ENCODE data around the gene GNG12. TPM values are rescaled to one million over a fixed set of nuclear protein-coding genes. Genes with fewer than 3 reads are reported as not detected.

Gene GNG12
- not detected for polyA plus RNA-seq (2012; ENCODE audit: low read depth, missing spikeins)

DNA sequence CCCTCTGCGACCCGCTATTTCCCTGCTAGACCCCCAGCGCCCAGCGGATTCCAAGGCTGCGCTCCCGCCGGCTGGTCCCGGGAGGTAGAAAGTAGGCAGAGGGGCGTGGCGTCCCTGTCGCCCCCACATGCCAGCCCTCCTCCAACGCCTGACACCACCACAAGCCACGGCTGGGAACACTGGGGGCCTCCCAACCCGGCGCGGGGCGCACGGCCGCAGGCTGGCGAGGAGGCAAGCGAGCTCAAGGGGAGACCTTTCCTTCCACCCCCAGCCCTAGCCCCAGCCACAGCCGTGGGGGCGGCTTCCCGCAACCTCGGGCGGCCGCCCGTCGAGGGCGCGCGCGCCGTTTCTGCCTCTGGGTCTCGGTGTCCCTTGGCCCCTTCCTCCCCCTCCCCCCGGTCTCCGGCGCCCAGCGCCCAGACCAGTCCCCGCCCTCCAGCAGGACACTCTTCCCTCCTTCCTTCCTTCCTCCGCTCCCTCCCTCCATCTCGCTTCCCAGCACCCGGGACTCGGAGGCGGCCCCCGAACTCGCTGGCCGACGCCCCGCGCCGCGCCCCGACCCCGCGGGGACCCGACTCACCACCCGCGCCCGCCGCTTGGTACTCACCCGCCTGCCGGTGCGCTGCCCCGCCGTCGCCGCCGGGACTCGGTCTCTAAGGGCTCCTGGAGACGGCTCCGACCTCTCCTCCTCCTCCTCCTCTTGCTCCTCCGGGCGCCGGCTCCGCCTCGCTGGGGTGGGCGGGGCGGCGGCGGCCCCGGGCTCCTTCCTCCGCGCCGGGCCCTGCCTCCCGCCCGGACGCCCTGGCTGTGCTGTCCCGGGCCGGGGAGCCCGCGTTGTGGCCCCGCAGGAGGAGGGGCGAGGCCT lies at the start of gene GNG12:
Gene GNG12, minus strand, starts transcription at position 731 of the 865 bp plus-strand sequence. CDS start 125,781 bp downstream, outside the sequence.
- DNase-seq (ENCODE audit: insufficient read length, low spot score) (peak; percentile 37), FAIRE-seq (no peak)
- TF ChIP-seq POU2F2 (IDR thresholded peaks at IDR 0.05; ENCODE audit: low read depth, low read length) (no peak), POLR2A (IDR thresholded peaks at IDR 0.05; ENCODE audit: low read depth, low read length) (no peak), PAX5 (IDR thresholded peaks at IDR 0.05; ENCODE audit: insufficient read depth, low read length, severe bottlenecking) (no peak), TAF1 (IDR thresholded peaks at IDR 0.05; ENCODE audit: low read depth, low read length) (no peak), SPI1 (IDR thresholded peaks at IDR 0.05; ENCODE audit: low read depth, low read length) (no peak), POLR2AphosphoS5 (IDR thresholded peaks at IDR 0.05; ENCODE audit: low read depth, low read length) (no peak)

- TF ChIP-seq SPI1 (IDR thresholded peaks at IDR 0.05; ENCODE audit: low read depth, low read length) (no peak), POLR2AphosphoS5 (IDR thresholded peaks at IDR 0.05; ENCODE audit: low read depth, low read length) (no peak), POU2F2 (IDR thresholded peaks at IDR 0.05; ENCODE audit: low read depth, low read length) (no peak), POLR2A (IDR thresholded peaks at IDR 0.05; ENCODE audit: low read depth, low read length) (no peak)
- DNase-seq (ENCODE audit: insufficient read length, low spot score) (no peak), FAIRE-seq (no peak)
Measured at GRCh38 chr1:67882196-67882958, 49.1 kb upstream of the GNG12 start.

DNA sequence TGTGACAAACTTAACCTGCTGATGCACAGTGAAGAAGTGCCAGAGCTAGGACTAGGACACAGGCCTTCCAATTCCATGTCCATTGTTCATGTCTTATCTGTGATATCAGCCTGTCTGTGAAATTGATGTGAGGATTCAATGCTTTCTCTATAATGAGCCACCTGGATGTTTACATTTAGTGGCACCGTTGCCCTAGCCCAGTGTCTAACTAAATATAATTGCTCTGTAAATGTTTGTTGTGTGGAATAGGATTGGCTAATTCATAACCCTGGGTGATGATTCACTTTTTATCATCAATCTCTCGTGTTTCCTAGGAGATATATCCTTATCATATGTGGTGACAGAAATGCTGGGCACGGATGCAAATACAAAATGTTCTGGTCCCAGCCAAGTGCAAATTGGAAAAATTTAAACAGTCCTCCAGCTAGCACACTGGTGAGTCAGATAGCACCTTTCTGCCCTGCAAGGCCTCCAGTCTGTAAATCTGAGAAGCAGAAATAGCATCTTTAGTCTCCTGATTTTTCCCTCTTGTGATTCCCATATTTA lies 46.9 kb upstream of the GNG12 start:
- no peak for FAIRE-seq

DNA sequence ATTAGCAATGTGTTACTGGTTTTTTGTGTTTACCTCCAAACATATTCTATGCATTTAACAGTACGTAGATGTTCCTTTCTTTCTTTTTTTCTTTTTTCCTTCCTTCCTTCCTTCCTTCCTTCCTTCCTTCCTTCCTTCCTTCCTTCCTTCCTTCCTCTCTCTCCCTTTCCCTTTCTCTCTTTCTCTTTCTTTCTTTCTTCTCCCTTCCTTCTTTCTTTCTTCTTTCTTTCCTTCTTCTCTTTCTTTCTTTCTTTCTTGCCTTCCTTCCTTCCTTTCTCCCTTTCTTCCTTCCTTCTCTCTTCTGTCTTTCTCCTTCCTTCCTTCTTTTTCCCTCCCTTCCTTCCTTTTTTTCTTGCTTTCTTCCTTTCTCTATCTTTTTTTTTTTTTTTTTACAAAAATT lies 46.2 kb upstream of the GNG12 start:
- TF ChIP-seq POLR2A (IDR thresholded peaks at IDR 0.05; ENCODE audit: low read depth, low read length): no peak
- no peak for TF ChIP-seq POU2F2 (IDR thresholded peaks at IDR 0.05; ENCODE audit: low read depth, low read length)
- TF ChIP-seq PAX5 (IDR thresholded peaks at IDR 0.05; ENCODE audit: insufficient read depth, low read length, severe bottlenecking): no peak
- no peak for TF ChIP-seq SPI1 (IDR thresholded peaks at IDR 0.05; ENCODE audit: low read depth, low read length)
- TF ChIP-seq TAF1 (IDR thresholded peaks at IDR 0.05; ENCODE audit: low read depth, low read length): no peak
- TF ChIP-seq POLR2AphosphoS5 (IDR thresholded peaks at IDR 0.05; ENCODE audit: low read depth, low read length): no peak
- FAIRE-seq: no peak
- no peak for DNase-seq (ENCODE audit: insufficient read length, low spot score)

More for the DNA sequence above, 46.9 kb upstream of the GNG12 start:
- no peak for TF ChIP-seq POU2F2 (IDR thresholded peaks at IDR 0.05; ENCODE audit: low read depth, low read length)
- DNase-seq (ENCODE audit: insufficient read length, low spot score): no peak

DNA sequence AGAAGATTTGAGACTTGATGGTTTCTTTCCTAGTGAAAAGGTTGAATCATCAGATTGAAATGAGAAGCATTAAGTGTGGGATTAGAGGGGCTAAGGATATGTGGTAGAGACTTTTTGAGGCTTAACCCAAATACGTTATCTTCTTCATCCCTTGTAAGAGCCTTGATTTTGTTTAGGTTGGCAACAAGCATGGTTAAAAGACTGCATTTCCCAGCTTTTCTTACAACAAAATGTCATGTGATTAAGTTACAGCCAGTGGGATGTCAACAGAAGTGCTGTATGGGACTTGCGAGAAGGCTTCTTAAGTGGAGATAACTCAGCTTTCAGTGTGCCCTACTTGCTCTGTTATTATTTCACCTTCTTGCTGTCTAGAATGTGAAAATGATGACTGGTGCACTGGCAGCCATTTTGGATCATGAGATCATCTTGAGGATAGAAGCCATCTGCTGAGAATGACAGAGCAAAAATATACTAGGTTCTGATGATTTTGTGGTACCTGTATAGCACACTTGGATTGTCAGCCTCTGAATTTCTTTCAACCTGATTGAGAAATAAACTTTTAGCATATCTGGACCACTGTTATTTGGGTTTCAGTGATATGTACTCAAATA lies 41.3 kb upstream of the GNG12 start:
- FAIRE-seq (no peak), DNase-seq (ENCODE audit: insufficient read length, low spot score) (no peak)
- no peak for TF ChIP-seq POLR2AphosphoS5 (IDR thresholded peaks at IDR 0.05; ENCODE audit: low read depth, low read length)
- TF ChIP-seq POU2F2 (IDR thresholded peaks at IDR 0.05; ENCODE audit: low read depth, low read length): no peak
- no peak for TF ChIP-seq POLR2A (IDR thresholded peaks at IDR 0.05; ENCODE audit: low read depth, low read length)
- no peak for TF ChIP-seq PAX5 (IDR thresholded peaks at IDR 0.05; ENCODE audit: insufficient read depth, low read length, severe bottlenecking)
- TF ChIP-seq SPI1 (IDR thresholded peaks at IDR 0.05; ENCODE audit: low read depth, low read length): no peak
- TF ChIP-seq TAF1 (IDR thresholded peaks at IDR 0.05; ENCODE audit: low read depth, low read length): no peak

DNA sequence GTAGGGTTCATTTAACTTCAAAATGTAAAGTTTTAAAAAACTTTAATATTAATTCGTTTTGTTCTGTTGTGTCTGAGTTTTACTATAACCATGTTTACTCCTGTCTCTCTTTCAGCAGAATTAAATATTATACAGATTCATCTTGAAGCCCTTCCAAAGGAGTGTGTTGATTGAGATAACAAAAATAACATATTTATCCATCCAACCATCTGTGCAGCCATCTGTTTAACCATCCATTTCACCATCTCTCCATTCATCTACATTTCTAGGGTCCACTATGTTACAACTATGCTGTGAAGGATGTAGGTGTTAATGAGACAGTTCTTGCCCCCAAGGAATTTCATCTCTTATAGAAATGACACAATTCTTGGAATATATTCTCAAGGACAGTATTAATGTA lies 36.0 kb upstream of the GNG12 start:
- TF ChIP-seq POLR2AphosphoS5 (IDR thresholded peaks at IDR 0.05; ENCODE audit: low read depth, low read length): no peak
- TF ChIP-seq TAF1 (IDR thresholded peaks at IDR 0.05; ENCODE audit: low read depth, low read length): no peak
- no peak for TF ChIP-seq PAX5 (IDR thresholded peaks at IDR 0.05; ENCODE audit: insufficient read depth, low read length, severe bottlenecking)
- TF ChIP-seq POU2F2 (IDR thresholded peaks at IDR 0.05; ENCODE audit: low read depth, low read length): no peak
- TF ChIP-seq SPI1 (IDR thresholded peaks at IDR 0.05; ENCODE audit: low read depth, low read length): no peak
- TF ChIP-seq POLR2A (IDR thresholded peaks at IDR 0.05; ENCODE audit: low read depth, low read length): no peak
- DNase-seq (ENCODE audit: insufficient read length, low spot score): no peak
- FAIRE-seq: no peak

DNA sequence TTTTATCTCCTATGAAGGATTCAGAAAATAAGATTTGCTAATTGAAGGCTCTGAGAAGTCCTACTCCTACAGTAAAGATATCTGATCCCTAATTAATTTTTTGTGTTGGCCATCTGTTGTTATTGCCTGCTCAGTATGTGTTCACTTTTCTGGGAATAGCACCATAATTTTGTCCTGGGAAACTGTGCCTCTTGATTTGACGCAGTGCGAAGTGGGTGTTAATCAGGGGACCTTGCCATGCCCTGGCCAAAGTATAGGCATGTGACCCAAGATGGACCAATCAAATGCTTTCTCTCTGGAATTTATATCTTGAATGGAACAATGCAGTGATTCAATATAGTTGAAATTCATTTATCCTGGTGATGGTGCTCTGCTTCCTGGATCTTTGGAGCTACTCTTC lies 30.4 kb upstream of the GNG12 start:
- no peak for TF ChIP-seq POU2F2 (IDR thresholded peaks at IDR 0.05; ENCODE audit: low read depth, low read length)
- no peak for TF ChIP-seq POLR2A (IDR thresholded peaks at IDR 0.05; ENCODE audit: low read depth, low read length)
- TF ChIP-seq SPI1 (IDR thresholded peaks at IDR 0.05; ENCODE audit: low read depth, low read length): no peak
- no peak for TF ChIP-seq PAX5 (IDR thresholded peaks at IDR 0.05; ENCODE audit: insufficient read depth, low read length, severe bottlenecking)
- no peak for TF ChIP-seq TAF1 (IDR thresholded peaks at IDR 0.05; ENCODE audit: low read depth, low read length)
- TF ChIP-seq POLR2AphosphoS5 (IDR thresholded peaks at IDR 0.05; ENCODE audit: low read depth, low read length): no peak
- DNase-seq (ENCODE audit: insufficient read length, low spot score) (no peak), FAIRE-seq (no peak)

GRCh38 chr1:67862685-67863084 lies 29.4 kb upstream of the GNG12 start:
- FAIRE-seq: no peak
- TF ChIP-seq SPI1 (IDR thresholded peaks at IDR 0.05; ENCODE audit: low read depth, low read length) (no peak), POU2F2 (IDR thresholded peaks at IDR 0.05; ENCODE audit: low read depth, low read length) (no peak), TAF1 (IDR thresholded peaks at IDR 0.05; ENCODE audit: low read depth, low read length) (no peak), POLR2A (IDR thresholded peaks at IDR 0.05; ENCODE audit: low read depth, low read length) (no peak), PAX5 (IDR thresholded peaks at IDR 0.05; ENCODE audit: insufficient read depth, low read length, severe bottlenecking) (no peak)
- DNase-seq (ENCODE audit: insufficient read length, low spot score): no peak

Data from GM12891 (cell line).